Sigmoid colon (tissue), 7 donors: Measurements from ENCODE around the gene TRANK1. TPM values are rescaled to one million over a fixed set of nuclear protein-coding genes. Genes with fewer than 3 reads are reported as not detected.
"Not testable (repeated sequence)": the region's sequence is repeated elsewhere in the genome, so short reads cannot be mapped to it uniquely, and the experiment has no call there.

Experiments used
- DNase-seq: peaks from one replicate; pipeline ENCODE4 v3.0.0-alpha.2; 2019
- H3K27ac ChIP-seq, 4 donors: fragments of 200-600 bp; sonication (generic); one replicate each; pipeline ENCODE4 v1.5.1; 2016 to 2019; ENCODE audit warnings: mild to moderate bottlenecking in 1 of 4
- H3K27me3 ChIP-seq, 3 donors: fragments of 200-600 bp; sonication (generic); one replicate each; pipeline ENCODE4 v1.5.1; 2019; ENCODE audit warnings: mild to moderate bottlenecking in 1 of 3
- H3K36me3 ChIP-seq, 4 donors: fragments of 200-600 bp; sonication (generic); one replicate each; pipeline ENCODE4 v1.5.1; 2016 to 2019
- H3K4me1 ChIP-seq, 4 donors: fragments of 200-600 bp; sonication (generic); one replicate each; pipeline ENCODE4 v1.5.1; 2017 to 2019
- H3K4me3 ChIP-seq, 4 donors: fragments of 200-600 bp; sonication (generic); one replicate each; pipeline ENCODE4 v1.5.1; 2017 to 2019; ENCODE audit warnings: mild to moderate bottlenecking in 2 of 4, moderate library complexity in 1 of 4
- H3K9me3 ChIP-seq, 4 donors: fragments of 200-600 bp in 3 of 4; sonication (generic) in 3 of 4; one replicate each; pipeline versions ENCODE4 v1.5.1 to v1.6.1; 2013 to 2019
- EP300 ChIP-seq, 4 donors: sonication (generic); formaldehyde crosslinking; IDR thresholded peaks; one replicate each; pipeline ENCODE4 v1.6.1; 2017; ENCODE audit warnings: antibody characterized with exemption in 4 of 4
- POLR2A ChIP-seq, 2 donors: fragments of 450-650 bp; IDR thresholded peaks; one replicate each; pipeline ENCODE4 v1.6.1; 2016; ENCODE audit warnings: antibody characterized with exemption in 2 of 2, mild to moderate bottlenecking in 2 of 2, moderate library complexity in 2 of 2
- POLR2AphosphoS5 ChIP-seq, 4 donors: sonication (generic); formaldehyde crosslinking; IDR thresholded peaks; one replicate each; pipeline ENCODE4 v1.6.1; 2017; ENCODE audit warnings: antibody characterized with exemption in 4 of 4
- WGBS, 2 donors: extraction: QIAGEN DNeasy Blood & Tissue Kit; methylation state at CpG; one replicate each; pipeline ENCODE4 v1.1.7; 2013; 5-methylcytosine and 5-hydroxymethylcytosine counted together
- intact Hi-C: fragments of 100-400 bp; cut with DNase I; formaldehyde crosslinking; loops from one replicate; pipeline ENCODE4 v1.15.1; 2023
- polyA plus RNA-seq, 3 donors: library from polyadenylated mRNA; stranded (reverse); fragments of 200-250 nt; gene quantifications; one replicate each; pipeline ENCODE4 v1.2.3, GENCODE V29; 2013
- total RNA-seq, 4 donors: library from RNA; depleted of rRNA; stranded (reverse); fragments of >200 nt; gene quantifications; one replicate each; pipeline ENCODE4 v1.1.0, GENCODE V29; 2016
- TF ChIP-seq, protein P1 (sequence below), 4 experiments: fragments of 450-650 bp in 3 of 4; fragments of 200-600 bp in 1 of 4; IDR thresholded peaks; one replicate each; pipeline ENCODE4 v1.5.1; 2016 to 2019; ENCODE audit warnings: antibody characterized with exemption in 4 of 4, mild to moderate bottlenecking in 3 of 4, moderate library complexity in 2 of 4
- donor health status: healthy with polysubstance abuse.
- donor health status: Bipolar disorder and iron deficiency.
- donor health status: healthy.

The TRANK1 gene
- total and polyA plus RNA-seq, 7 donors = 8.6 to 36.4 (median 21.7) TPM

DNA sequence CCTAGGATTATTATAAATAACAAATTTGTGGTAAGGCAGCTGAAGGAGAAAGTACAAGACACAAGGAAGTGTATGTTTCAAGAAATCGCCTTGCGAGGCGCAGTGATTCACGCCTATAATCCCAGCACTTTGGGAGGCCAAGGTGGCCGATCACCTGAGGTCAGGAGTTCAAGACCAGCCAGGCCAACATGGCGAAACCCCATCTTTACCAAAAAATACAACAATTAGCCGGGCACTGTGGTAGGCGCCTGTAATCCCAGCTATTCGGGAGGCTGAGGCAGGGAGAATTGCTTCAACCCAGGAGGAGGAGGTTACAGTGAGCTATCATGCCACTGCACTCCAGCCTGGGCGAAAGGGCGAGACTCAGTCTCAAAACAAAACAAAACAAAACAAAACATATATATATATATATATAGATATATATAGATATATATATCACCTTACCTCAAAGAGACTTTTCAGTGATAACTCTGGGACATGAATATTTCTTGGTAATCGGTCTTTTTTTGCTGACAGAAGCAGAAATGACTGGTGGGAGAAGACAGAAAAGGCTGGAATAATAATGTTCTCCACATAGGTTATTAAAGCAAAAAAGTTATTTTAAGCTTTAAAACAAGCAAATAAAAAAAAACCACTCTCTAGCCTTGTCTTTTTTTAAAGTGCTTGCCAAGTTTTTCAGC lies 52.3 kb downstream of the TRANK1 start:
- H3K36me3 ChIP-seq = peaks cover 0 to 68% (median 8%) of the 10 kb centered on the region in 4 donors
- TF ChIP-seq, protein P1, sequence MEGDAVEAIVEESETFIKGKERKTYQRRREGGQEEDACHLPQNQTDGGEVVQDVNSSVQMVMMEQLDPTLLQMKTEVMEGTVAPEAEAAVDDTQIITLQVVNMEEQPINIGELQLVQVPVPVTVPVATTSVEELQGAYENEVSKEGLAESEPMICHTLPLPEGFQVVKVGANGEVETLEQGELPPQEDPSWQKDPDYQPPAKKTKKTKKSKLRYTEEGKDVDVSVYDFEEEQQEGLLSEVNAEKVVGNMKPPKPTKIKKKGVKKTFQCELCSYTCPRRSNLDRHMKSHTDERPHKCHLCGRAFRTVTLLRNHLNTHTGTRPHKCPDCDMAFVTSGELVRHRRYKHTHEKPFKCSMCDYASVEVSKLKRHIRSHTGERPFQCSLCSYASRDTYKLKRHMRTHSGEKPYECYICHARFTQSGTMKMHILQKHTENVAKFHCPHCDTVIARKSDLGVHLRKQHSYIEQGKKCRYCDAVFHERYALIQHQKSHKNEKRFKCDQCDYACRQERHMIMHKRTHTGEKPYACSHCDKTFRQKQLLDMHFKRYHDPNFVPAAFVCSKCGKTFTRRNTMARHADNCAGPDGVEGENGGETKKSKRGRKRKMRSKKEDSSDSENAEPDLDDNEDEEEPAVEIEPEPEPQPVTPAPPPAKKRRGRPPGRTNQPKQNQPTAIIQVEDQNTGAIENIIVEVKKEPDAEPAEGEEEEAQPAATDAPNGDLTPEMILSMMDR (IDR thresholded peaks at IDR 0.05) = no peak
- TF ChIP-seq EP300 (IDR thresholded peaks at IDR 0.05) = no peak
- 92 to 95% methylated on average over 12 of the region's 12 CpGs for WGBS, 2 donors
- no peak overlapping the region for H3K4me3 ChIP-seq
- no peak for DNase-seq
- peak overlapping the region in 1 of 4 donors; percentile 6 for H3K27ac ChIP-seq
- intact Hi-C loops = no loop called here
- H3K27me3 ChIP-seq = no peaks in the 10 kb centered on the region
- H3K4me1 ChIP-seq = peaks cover 0 to 5% (median 0%) of the 10 kb centered on the region in 4 donors
- no peaks in the 10 kb centered on the region for H3K9me3 ChIP-seq

GRCh38 chr3:36891701-36892160 lies 53.1 kb downstream of the TRANK1 start:
- Histone ChIP-seq H3K36me3 (peaks cover 0 to 68% (median 8%) of the 10 kb centered on the region in 4 donors), H3K27me3 (no peaks in the 10 kb centered on the region), H3K4me3 (no peak overlapping the region), H3K9me3 (no peaks in the 10 kb centered on the region), H3K27ac (no peak overlapping the region), H3K4me1 (peaks cover 0 to 5% (median 0%) of the 10 kb centered on the region in 4 donors)
- 68 to 90% methylated on average over 4 of the region's 4 CpGs for WGBS, 2 donors
- DNase-seq = no peak
- intact Hi-C loops = no loop called here
- no peak for TF ChIP-seq EP300 (IDR thresholded peaks at IDR 0.05)
- TF ChIP-seq, protein P1 (IDR thresholded peaks at IDR 0.05) = no peak
- no peak for TF ChIP-seq POLR2A (IDR thresholded peaks at IDR 0.05)
- no peak for TF ChIP-seq POLR2AphosphoS5 (IDR thresholded peaks at IDR 0.05)

DNA sequence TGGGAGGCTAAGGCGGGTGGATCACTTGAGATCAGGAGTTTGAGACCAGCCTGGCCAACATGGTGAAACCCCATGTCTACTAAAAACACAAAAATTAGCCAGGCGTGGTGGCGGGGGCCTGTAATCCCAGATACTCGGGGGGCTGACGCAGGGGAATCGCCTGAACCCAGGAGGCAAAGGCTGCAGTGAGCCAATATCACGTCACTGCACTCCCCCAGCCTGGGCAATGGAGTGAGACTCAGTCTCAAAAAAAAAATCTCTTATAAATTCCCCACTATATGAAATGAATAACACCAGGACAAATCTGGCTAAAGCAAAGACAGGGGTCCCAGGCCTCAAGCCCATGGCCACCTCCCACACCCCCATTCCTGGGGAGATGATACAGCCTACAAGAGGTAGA lies 53.8 kb downstream of the TRANK1 start:
- DNase-seq, H3K4me1 ChIP-seq, H3K27me3 ChIP-seq, intact Hi-C loops, H3K9me3 ChIP-seq, H3K4me3 ChIP-seq, H3K27ac ChIP-seq: not testable (repeated sequence)
- 89 to 95% methylated on average over 7 of the region's 7 CpGs for WGBS, 2 donors
- H3K36me3 ChIP-seq = peaks cover 0 to 66% (median 8%) of the 10 kb centered on the region in 4 donors

- DNase-seq = no peak
- Histone ChIP-seq H3K9me3 (no peaks in the 10 kb centered on the region), H3K27me3 (no peaks in the 10 kb centered on the region), H3K4me3 (no peak overlapping the region), H3K36me3 (peaks cover 0 to 64% (median 8%) of the 10 kb centered on the region in 4 donors), H3K27ac (no peak overlapping the region), H3K4me1 (peaks cover 0 to 5% (median 0%) of the 10 kb centered on the region in 4 donors)
- TF ChIP-seq EP300 (IDR thresholded peaks at IDR 0.05) = no peak
- TF ChIP-seq, protein P1 (IDR thresholded peaks at IDR 0.05) = no peak
- TF ChIP-seq POLR2A (IDR thresholded peaks at IDR 0.05) = no peak
- no peak for TF ChIP-seq POLR2AphosphoS5 (IDR thresholded peaks at IDR 0.05)
- intact Hi-C loops = no loop called here
Measured at GRCh38 chr3:36890261-36890660, 54.6 kb downstream of the TRANK1 start.

DNA sequence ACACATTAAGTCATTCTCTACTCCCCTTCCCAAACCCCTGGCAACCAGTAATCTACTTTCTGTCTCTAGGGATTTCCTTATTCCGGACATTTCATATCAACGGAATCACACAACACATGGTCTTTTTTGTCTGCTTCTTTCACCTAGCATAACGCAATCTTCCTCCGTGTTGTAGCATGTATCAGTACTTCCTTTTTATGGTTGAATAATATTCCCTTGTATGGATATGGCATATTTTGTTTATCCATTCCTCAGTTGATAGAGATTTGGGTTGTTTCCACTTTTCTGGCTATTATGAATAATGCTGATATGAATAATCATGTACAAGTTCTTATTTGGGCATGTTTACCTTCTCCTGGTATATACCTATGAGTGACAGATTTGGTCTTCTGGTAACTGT lies 63.1 kb downstream of the TRANK1 start:
- DNase-seq = no peak
- peaks cover 0 to 17% (median 0%) of the 10 kb centered on the region in 4 donors for H3K36me3 ChIP-seq
- 98% methylated on average over 4 of the region's 4 CpGs for WGBS, 2 donors
- no peak overlapping the region for H3K27ac ChIP-seq
- intact Hi-C loops = no loop called here
- H3K4me1 ChIP-seq = no peaks in the 10 kb centered on the region
- no peak overlapping the region for H3K4me3 ChIP-seq
- TF ChIP-seq, protein P1 (IDR thresholded peaks at IDR 0.05) = no peak
- TF ChIP-seq POLR2A (IDR thresholded peaks at IDR 0.05) (no peak), EP300 (IDR thresholded peaks at IDR 0.05) (no peak), POLR2AphosphoS5 (IDR thresholded peaks at IDR 0.05) (no peak)
- no peaks in the 10 kb centered on the region for H3K9me3 ChIP-seq
- no peaks in the 10 kb centered on the region for H3K27me3 ChIP-seq

- H3K4me3 ChIP-seq, H3K27me3 ChIP-seq, intact Hi-C loops, H3K4me1 ChIP-seq, H3K9me3 ChIP-seq, H3K27ac ChIP-seq, DNase-seq: not testable (repeated sequence)
- WGBS, 2 donors = 83 to 88% methylated on average over 1 of the region's 1 CpG
- peaks cover 0 to 12% (median 0%) of the 10 kb centered on the region in 4 donors for H3K36me3 ChIP-seq
Measured at GRCh38 chr3:36879842-36880241, 65.0 kb downstream of the TRANK1 start.
